Astrocyte (in vitro differentiated cells and primary cell): ENCODE measurements around the gene SH3RF2. TPM values are rescaled to one million over a fixed set of nuclear protein-coding genes. Genes with fewer than 3 reads are reported as not detected.
"Not testable (repeated sequence)": the region's sequence is repeated elsewhere in the genome, so short reads cannot be mapped to it uniquely, and the experiment has no call there.

ENCODE experiments used
- DNase-seq: peaks from one replicate; pipeline ENCODE4 v3.0.0-alpha.2; 2010; ENCODE audit warnings: low read depth
- FAIRE-seq: peaks from 2 replicates; lab custom pipeline; 2011; peaks lifted over from hg19 to GRCh38; lab: Jason Lieb, UNC
- H2AFZ ChIP-seq: 2 replicates; pipeline ENCODE4 v1.6.0; 2012; ENCODE audit warnings: low read depth, low read length, inconsistent platforms
- H3K27ac ChIP-seq: 2 replicates; pipeline ENCODE4 v1.5.1; 2011; ENCODE audit warnings: low read depth, low read length, inconsistent platforms
- H3K27me3 ChIP-seq: 2 replicates; pipeline ENCODE4 v1.6.0; 2011; ENCODE audit warnings: low read length, inconsistent platforms; ENCODE audit not compliant: insufficient read depth
- H3K36me3 ChIP-seq: 2 replicates; pipeline ENCODE4 v1.5.1; 2011; ENCODE audit warnings: low read length, inconsistent platforms; ENCODE audit not compliant: insufficient read depth
- H3K4me1 ChIP-seq: 2 replicates; pipeline ENCODE4 v1.5.1; 2011; ENCODE audit warnings: low read length, inconsistent platforms; ENCODE audit not compliant: insufficient read depth
- H3K4me2 ChIP-seq: 2 replicates; pipeline ENCODE4 v1.6.0; 2012; ENCODE audit warnings: low read length, inconsistent platforms
- H3K4me3 ChIP-seq: 2 replicates; pipeline ENCODE4 v1.5.1; 2011; ENCODE audit warnings: low read depth, mild to moderate bottlenecking, low read length, inconsistent platforms; ENCODE audit not compliant: insufficient read depth
- H3K79me2 ChIP-seq: 2 replicates; pipeline ENCODE4 v1.6.0; 2012; ENCODE audit warnings: mild to moderate bottlenecking, low read length, inconsistent platforms; ENCODE audit not compliant: insufficient read depth
- H3K9ac ChIP-seq: 2 replicates; pipeline ENCODE4 v1.6.0; 2012; ENCODE audit warnings: mild to moderate bottlenecking, low read length, inconsistent platforms
- H3K9me3 ChIP-seq: 2 replicates; pipeline ENCODE4 v1.5.1; 2012; ENCODE audit warnings: low read depth, mild to moderate bottlenecking, low read length, inconsistent platforms; ENCODE audit not compliant: insufficient read depth
- H4K20me1 ChIP-seq: 2 replicates; pipeline ENCODE4 v1.6.0; 2012; ENCODE audit warnings: low read length, inconsistent platforms; ENCODE audit not compliant: insufficient read depth
- H3K27ac Mint-ChIP-seq: one replicate; pipeline ENCODE4 v1.8.0; 2021; ENCODE audit warnings: mild to moderate bottlenecking, mixed read lengths; ENCODE audit not compliant: unreplicated experiment
- H3K27me3 Mint-ChIP-seq: one replicate; pipeline ENCODE4 v1.8.0; 2021; ENCODE audit warnings: low read depth, mixed read lengths; ENCODE audit not compliant: unreplicated experiment
- H3K36me3 Mint-ChIP-seq: one replicate; pipeline ENCODE4 v1.8.0; 2021; ENCODE audit warnings: low read depth, mixed read lengths; ENCODE audit not compliant: unreplicated experiment
- H3K4me1 Mint-ChIP-seq: one replicate; pipeline ENCODE4 v1.8.0; 2021; ENCODE audit warnings: low read depth, mixed read lengths; ENCODE audit not compliant: unreplicated experiment
- H3K4me3 Mint-ChIP-seq: one replicate; pipeline ENCODE4 v1.8.0; 2021; ENCODE audit warnings: mild to moderate bottlenecking, moderate library complexity, mixed read lengths; ENCODE audit not compliant: unreplicated experiment
- H3K9me3 Mint-ChIP-seq: one replicate; pipeline ENCODE4 v1.8.0; 2021; ENCODE audit warnings: mild to moderate bottlenecking, mixed read lengths; ENCODE audit not compliant: unreplicated experiment
- CTCF ChIP-seq: IDR thresholded peaks from 2 replicates; pipeline ENCODE4 v1.5.1; 2011; ENCODE audit warnings: low read depth, mild to moderate bottlenecking, inconsistent platforms, low read length, moderate library complexity; ENCODE audit not compliant: insufficient read depth
- EZH2 ChIP-seq: IDR thresholded peaks from 2 replicates; pipeline ENCODE4 v1.6.1; 2012; ENCODE audit warnings: mild to moderate bottlenecking, low read length, inconsistent platforms; ENCODE audit not compliant: insufficient read depth
- total RNA-seq: library from RNA; stranded (reverse); gene quantifications from 2 replicates; pipeline ENCODE4 v1.2.1, GENCODE V29; 2021

Gene SH3RF2
- total RNA-seq, 1 donor from 2014 or later, result 12.3 TPM

- H3K4me2 ChIP-seq, result no peak overlapping the region
- no peaks in the 10 kb centered on the region for H3K36me3 ChIP-seq
- FAIRE-seq, result no peak
- H3K4me3 Mint-ChIP-seq, result no peak overlapping the region
- H3K27ac Mint-ChIP-seq, result no peak overlapping the region
- H3K27ac ChIP-seq, result no peak overlapping the region
- H4K20me1 ChIP-seq, result no peaks in the 10 kb centered on the region
- no peak for TF ChIP-seq CTCF
- no peak for TF ChIP-seq EZH2
- peaks cover 58% of the 10 kb centered on the region for H3K79me2 ChIP-seq
- H3K27me3 Mint-ChIP-seq, result no peaks in the 10 kb centered on the region
- H3K9me3 Mint-ChIP-seq, result peaks cover 11% of the 10 kb centered on the region
- H3K4me1 ChIP-seq, result no peaks in the 10 kb centered on the region
- no peaks in the 10 kb centered on the region for H3K27me3 ChIP-seq
- H3K9me3 ChIP-seq, result no peaks in the 10 kb centered on the region
- no peak overlapping the region for H3K9ac ChIP-seq
- no peak overlapping the region for H2AFZ ChIP-seq
- peaks cover 8% of the 10 kb centered on the region for H3K4me1 Mint-ChIP-seq
- DNase-seq, result no peak
- H3K36me3 Mint-ChIP-seq, result peaks cover 7% of the 10 kb centered on the region
- no peak overlapping the region for H3K4me3 ChIP-seq
These were observed 16.8 kb downstream of the SH3RF2 start for GRCh38 chr5:145953202-145953601.

GRCh38 chr5:145954140-145954539, 17.8 kb downstream of the SH3RF2 start:
- H3K36me3 ChIP-seq, H3K4me3 Mint-ChIP-seq, H3K27me3 ChIP-seq, H4K20me1 ChIP-seq, H3K27ac ChIP-seq, FAIRE-seq, H3K4me1 ChIP-seq, DNase-seq, H3K36me3 Mint-ChIP-seq, H3K9ac ChIP-seq, H3K27me3 Mint-ChIP-seq, H3K4me1 Mint-ChIP-seq, H2AFZ ChIP-seq, H3K9me3 ChIP-seq, H3K27ac Mint-ChIP-seq, H3K4me3 ChIP-seq, H3K4me2 ChIP-seq: not testable (repeated sequence)
- H3K79me2 ChIP-seq, result peaks cover 52% of the 10 kb centered on the region
- peaks cover 10% of the 10 kb centered on the region for H3K9me3 Mint-ChIP-seq

DNA sequence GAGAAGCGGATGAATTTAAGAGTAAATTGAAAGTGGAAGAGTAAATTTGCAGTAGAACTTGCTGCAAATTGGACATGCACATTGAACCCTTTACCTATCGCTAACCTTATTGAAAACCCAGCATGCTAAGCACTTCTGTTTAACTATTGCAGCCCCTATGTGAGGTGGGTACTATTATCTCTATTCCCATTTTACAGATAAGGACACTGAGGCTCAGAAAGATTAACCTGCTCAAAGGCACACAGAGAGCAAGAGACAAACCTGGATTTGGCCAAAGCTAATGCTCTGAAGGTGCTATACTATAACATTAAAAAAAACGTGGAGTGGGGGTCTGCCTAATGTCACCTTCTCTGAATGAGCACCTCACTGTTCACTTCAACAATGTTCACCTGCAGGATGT, 21.0 kb downstream of the SH3RF2 start:
- Mint-ChIP-seq H3K9me3 (peaks cover 10% of the 10 kb centered on the region), H3K27me3 (no peaks in the 10 kb centered on the region), H3K27ac (no peak overlapping the region), H3K4me1 (peaks cover 19% of the 10 kb centered on the region), H3K4me3 (no peak overlapping the region), H3K36me3 (peaks cover 5% of the 10 kb centered on the region)
- FAIRE-seq (no peak), DNase-seq (no peak)
- Histone ChIP-seq H3K4me3 (no peak overlapping the region), H3K4me1 (peaks cover 14% of the 10 kb centered on the region), H3K9ac (no peak overlapping the region), H4K20me1 (no peaks in the 10 kb centered on the region), H2AFZ (no peak overlapping the region), H3K27me3 (no peaks in the 10 kb centered on the region), H3K27ac (no peak overlapping the region), H3K9me3 (no peaks in the 10 kb centered on the region), H3K4me2 (no peak overlapping the region), H3K36me3 (no peaks in the 10 kb centered on the region), H3K79me2 (peaks cover 41% of the 10 kb centered on the region)
- TF ChIP-seq EZH2 (no peak), CTCF (no peak)
